HPDE6-E6E7 (cell line): ENCODE results near the gene WNK2.
"Not testable (repeated sequence)": the region's sequence is repeated elsewhere in the genome, so short reads cannot be mapped to it uniquely, and the experiment has no call there.

Experiments used
- DNase-seq: peaks from one replicate; pipeline ENCODE4 v3.0.0; 2011; ENCODE audit warnings: missing footprints; ENCODE audit errors: extremely low spot score

The WNK2 gene

DNA sequence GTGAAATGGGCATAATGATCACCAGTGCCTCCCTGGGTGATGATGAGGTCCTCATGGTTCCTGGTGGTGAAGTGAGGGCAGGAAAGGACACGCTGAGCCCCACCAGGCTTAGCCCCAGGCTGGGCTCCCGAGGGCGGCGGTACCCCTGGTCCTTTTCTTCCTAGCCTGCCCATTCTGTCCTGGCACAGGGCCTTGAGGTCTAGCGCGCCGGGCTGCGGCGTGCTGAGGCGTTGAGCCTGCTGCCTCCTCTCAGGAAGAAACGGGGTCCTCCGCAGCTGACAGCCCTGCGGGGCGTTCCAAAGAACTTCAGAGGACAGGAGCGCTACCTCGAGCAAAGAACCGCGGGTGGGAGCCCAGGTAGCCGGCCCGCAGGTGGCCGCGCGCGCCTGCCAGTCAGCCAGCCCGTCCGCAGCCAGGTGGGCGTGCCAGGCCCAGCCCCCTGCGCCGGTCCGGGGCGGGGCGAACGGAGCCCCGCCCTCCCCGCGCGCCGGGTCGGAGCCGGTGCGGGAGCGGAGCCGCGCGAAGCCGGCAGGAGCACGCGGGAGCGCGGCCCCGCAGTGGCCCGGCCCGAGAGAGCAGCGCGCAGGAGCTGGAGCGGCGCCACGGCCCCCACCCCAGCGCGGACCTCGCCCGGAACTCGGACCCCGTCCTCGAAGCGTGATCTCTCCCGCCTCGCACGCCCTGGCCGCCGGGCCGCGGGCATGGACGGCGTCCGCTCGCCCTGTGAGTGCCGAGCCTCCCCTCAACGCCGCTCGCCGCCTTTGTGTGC, at the start of gene WNK2:
Gene WNK2, plus strand, starts transcription at position 477 of the 769 bp plus-strand sequence. CDS start 791 bp downstream, outside the sequence.
- peak; percentile 63 for DNase-seq

DNA sequence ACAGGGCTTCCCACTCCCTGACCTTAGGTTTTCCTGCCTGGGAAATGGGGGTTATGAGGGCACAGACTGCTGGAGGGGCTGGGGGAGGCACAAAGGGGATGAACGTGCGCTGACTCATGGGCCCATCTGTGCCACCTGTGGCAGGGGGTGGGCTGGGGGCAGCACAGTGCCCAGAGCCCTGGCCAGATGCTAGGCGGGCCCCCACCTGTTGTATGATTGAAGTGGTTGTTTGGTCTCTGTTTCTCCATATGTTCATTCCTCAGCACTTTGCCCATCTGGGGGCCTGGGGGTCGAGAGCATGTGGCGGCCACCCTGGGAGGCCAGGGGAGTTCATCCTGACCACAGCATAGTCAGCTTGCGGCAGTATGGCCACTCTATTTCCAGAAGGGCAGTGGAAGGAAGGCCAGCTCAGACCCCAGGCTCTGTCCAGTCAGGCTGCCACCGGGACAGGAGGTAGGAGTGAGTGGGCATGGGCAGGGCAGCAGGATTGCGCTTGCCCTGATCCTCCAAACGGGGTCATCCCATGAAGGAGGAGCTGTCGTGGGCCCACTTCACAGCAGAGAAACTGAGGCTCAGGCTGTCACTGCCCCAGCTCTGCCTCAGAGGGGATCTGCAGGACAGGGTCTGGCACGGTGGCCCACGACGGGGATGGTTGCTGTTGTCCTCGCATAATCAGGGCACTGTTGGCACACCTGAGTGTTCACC, 49.0 kb upstream of the WNK2 start:
- DNase-seq, result no peak

DNA sequence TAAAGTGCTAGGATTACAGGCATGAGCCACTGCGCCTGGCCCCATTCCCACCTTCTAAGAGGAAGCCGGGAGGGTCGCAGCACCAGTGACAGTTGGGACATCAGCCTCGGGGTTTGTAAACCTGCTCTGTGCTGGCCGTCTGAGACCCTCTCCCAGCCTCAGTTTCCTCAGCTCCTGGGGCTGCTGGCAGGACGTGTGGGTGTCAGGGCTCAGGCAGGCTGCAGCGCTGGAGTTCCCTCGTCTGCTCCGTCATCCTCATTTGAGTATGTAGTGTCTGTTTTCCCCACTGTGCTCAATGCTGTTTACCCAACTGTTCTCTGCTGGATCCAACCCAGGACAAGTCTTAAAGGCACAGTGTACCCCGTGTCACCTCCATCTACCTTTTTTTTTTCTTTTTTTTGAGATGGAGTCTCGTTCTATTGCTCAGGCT, 47.9 kb upstream of the WNK2 start:
- no peak for DNase-seq

DNA sequence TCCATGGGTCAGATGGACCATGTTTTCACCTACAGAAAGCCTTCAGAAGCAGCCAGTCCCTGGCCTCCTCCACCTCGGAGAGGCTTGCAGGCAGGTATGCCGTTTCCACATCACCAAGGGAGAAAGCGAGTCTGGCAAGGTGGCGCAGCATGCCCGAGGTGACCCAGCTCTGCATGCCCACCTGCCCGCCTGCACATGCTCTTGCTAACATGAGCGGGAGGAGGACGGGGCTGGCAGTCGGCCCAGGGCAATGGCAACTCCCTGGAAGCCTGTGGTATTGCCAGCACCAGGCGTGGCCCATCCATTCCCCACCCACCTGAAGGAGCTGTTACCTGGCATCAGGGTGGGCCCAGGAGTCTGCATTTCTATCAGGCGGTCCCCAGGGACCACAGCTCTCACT, 46.6 kb upstream of the WNK2 start:
- no peak for DNase-seq

DNA sequence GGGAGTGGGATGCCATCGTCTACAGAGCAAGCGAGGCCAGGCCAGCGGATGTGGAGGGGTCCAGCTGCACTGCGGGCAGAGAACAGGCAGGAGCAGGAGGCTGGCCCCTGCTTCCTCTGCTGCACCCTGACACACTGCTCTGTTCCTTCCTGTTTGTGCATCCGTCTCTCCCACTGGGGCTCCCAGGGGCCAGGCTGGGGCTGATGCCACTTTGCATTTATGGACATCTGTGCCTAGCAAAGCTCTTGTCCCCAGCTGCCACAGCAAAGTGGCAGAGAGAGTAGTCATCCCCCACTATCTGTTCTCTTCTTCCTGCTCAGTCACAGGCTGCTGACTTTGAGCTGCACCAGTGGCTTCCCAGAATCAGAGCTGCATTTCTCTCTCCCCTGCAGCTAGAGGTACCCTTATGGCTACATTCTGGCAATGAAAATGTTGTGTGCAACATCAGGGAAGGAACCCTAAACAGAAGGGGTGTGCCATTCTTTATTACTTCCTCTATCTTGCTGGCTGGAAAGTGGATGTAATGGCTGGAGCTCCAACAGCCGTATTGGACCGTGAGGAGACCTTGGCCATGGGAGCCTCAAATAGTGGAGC, 45.7 kb upstream of the WNK2 start:
- DNase-seq, result no peak

DNA sequence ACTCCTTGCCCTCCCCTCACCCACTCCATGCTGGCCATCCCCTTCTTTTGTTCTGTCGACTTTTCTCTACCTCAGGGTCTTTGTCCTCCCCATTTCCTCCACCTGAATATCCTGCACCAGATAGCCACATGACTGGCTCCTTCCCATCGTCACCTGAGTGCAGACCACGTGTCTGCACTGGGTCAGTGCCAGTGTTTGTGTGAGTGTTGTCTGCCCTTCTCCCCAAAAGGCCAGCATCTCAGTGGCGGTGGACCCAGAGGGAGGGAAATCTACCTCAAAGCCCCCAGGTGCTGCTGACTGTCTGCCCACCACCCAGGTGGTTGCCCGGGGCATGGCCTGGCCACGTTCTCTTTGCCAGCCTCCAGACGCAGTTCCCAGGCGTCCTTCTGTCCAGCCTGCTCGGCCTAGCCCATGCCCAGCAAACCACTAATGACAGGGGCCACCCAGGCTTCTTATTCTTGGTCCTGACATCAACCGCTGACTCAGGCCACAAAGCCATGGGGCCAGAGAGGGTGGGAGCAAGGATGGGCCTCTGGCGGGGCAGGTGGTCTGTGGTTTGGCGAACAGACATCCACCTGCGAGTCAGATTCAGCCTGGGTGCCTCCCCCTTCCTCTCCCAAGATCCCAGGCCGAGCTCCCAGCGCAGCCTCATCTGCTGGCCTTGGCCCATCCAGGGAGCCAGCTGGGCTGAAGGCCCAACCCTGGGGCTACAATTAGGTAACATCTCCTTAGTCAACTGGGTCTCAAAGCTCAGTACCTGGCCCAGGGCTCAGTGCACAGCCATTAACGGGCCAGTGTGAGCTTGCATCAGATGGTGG, 44.4 kb upstream of the WNK2 start:
- DNase-seq, result no peak

DNA sequence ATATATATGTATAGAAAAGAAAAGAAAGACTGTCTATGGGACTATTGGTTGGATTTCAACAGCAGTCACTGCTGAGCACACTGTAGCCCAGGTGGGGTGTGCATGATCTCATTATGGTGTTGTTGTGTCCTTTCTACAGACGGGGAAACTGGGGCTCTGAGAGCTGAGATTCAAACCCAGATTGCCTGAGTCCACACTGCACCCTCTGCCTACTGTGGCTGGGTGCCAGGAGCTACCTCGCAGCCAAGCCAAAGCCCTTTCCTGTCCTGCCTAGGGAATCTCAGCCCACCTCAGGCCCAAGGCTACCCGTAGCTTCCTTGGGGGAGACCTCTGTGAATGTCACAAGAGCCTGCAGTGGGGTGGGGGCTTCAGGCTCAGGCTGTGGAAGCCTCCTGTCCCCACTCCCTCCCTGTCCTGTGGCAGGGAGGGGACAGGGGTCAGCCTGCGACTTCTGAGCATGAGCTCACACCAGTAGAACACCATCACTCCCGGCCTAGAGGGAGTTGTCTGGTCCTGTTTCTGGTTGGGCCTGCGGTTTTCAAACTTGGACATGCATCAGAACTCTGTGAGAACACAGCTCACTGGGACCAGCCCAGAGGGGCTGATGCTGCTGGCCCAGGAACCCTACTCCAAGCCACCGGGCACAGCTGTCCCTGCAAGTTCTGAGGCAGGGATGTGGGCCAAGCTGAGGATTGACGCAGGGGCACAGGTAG, 42.0 kb upstream of the WNK2 start:
- no peak for DNase-seq

DNA sequence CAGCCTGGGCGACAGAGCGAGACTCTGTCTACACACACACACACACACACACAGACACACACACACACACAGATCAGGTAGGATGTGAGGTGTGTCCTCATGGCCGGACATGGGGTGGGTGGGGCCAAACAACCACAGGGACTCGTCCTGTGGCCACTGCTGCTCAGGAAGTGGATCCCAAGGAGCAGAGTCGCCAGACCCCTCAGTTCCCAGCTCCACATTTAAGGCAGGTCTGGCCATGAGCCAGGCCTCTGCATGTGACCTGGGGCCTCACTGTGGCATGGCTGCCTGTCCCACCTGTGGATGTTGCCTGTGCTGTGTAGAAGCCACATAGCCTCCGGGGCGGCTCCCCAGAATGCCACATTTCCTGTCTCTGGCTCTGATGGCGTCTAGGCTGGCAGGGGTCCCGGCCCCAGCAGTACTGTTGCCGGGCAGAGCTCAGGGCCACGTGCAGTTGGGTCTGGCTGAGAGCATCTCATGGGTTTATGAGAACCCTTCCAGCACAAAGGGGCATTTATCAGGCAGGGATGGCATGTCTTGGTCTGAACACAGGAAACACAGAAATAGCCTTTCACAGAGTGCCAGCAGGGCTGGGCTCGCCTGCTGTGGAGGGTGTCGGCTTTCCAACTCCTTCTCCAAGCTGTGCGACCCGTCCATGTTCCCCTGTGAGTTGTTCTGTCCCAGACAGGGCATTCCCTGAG, 40.0 kb upstream of the WNK2 start:
- DNase-seq, result no peak

DNA sequence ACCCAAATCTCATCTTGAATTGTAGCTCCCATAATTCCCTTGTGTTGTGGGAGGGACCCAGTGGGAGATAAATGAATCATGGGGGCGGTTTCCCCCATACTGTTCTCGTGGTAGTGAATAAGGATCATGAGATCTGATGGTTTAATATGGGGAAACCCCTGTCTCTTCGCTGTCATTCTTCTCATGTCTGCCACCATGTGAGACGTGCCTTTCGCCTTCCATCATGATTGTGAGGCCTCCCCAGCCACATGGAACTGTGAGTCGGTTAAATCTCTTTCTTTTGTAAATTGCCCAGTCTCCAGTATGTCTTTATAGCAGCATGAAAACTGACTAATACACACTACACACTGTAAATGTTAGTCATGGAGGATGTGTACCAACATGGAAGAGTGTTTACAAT, 37.2 kb upstream of the WNK2 start:
- DNase-seq, result not testable (repeated sequence)

DNA sequence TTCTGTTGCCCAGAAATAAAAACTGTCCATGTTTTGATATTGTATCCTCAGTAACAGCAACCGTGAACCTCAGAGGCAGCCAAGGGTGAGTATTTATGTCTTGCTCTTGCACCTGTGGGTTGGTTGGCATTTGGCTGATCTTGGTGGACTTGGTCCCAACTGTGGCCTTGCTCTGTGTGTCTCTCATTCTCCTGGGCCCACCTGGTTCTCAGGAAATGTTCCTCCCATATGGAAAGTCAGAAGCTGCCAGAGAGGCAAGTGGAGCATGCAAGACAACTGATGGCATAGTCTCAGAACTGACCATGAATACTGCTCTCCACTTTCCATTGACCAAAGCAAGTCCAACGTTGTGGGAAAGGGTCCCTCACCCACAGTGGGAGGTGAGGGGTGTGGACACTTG, 36.3 kb upstream of the WNK2 start:
- no peak for DNase-seq

DNA sequence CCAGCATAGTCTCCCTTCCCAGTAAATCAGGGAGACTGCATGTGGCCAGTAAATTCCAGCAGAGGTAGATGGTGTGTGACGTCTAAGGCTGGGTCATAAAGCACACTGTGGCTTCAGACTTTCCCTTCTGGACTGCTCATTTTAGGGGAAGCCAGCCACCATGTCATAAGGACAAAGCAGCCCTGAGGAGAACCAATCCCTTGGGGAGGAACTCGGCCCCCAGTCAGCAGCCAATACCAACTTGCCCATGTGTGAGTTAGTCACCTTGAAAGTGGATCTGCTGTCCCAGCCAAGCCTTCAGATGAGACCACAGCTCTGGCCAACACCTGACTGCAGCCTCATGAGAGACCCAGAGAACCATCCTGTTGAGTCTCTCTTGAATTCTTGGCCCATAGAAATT, 35.2 kb upstream of the WNK2 start:
- no peak for DNase-seq

DNA sequence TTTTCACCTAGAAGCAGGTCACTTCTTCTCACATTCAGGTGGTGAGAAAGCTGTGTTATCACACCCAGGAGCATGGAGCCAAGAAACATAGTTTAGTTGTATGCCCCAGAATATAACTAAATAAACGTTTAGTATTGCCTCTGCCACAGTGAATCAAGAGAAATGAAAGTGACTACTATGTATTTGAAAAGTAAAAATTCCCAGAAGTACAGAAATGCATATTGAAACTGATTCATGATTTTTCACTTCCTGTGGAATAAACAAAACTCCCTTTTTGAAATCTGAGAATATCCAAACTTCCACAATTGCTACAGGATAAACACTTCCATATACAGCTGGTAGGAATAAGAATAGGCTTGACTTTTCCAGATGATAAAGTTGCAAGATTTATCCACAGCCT, 34.6 kb upstream of the WNK2 start:
- DNase-seq, result no peak

DNA sequence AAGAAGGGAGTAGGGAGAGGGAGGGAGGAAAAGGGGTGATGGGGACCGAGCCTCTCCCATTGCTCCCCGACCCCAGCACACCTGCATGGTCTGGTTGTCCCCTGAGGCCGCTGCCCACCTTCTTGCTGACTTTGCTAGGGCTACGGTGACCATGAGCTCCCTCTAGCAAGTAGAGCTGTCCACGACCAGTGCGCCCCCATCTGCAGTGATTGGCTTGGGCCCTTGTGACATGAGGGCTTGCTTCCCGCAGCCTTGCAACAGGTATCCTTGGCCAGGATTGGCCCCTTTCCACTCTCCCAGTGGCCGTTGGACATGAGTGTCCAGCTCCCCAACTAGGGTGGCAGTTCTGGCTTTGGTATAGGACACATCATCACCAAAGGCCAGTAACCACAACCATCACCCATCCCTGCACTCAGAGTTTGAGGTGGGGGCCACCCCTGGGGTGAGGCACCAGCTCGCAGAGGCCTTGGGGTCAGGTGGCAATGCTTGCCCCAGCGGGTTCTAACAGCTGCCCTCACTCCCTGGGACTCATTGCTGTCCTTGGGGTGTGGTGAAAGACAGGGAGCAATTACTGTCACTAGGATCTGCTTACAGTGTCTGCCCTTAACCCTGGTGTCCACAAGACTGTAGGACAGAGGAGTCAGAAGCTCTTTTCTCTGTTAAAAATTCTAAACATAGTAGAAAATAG, 32.7 kb upstream of the WNK2 start:
- no peak for DNase-seq

DNA sequence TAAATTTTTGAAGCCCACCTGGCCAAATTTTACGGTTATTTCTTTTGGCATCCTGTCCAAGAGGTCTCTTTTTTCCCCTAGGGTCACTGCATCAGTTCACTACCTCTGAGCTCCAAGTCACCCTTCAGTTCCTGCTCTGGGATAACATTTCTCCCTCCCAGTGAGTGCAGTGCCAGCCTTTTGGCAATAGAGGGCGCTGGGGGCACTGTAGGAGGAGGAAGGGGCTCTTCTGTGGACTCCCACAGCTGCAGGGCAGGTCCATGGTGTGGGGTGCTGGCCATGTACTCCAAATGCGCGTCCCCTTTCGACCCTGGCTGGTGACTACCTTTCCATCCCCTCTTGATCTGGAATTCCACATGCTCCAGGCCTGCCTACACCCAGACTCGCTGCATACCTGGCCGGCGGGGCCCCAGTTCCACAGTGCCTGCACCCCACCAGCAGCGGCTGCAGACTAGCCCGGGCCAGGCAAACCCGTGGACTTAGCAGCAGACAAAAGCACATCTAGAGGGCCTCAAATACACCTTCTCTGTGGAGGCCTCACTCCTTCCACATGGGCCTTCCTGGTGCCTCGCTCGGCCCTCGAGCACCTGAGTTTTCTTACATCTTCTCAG, 29.5 kb upstream of the WNK2 start:
- DNase-seq, result no peak

DNA sequence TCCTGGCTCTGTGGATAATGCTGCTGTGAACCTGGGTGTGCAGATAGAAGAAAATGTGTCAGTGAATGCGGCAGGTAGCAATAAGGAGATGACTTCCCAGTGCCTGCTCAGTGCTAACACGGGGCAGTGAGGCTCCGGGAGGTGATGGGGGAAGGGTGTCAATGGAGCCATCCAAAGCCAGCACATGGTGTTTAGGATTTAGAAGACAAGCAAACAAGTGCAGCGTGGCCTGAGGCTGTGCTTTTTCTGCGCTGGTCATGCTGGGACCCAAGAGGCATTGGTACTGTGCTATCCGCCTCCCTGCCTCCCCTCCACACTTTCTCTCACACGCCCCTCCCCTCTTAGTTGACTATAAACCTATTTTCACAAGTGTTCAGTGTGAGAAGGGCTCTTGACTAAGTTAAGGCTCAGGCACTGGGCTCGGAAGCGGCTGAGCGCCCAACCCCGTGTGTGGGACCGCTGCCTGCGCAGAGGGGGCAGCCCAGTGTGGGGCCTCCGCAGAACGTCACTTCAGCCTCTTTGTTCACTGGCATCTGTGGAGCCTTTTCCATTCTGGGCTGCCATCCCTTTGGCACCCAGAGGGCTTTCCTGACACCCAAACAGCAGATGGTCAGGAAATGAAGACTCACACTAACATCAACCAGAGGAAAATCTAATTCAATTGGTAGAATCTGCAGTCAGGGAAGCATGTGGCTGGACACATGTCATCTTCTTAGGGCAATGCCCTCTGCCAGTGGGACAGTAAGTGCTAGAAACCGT, 28.0 kb upstream of the WNK2 start:
- DNase-seq, result no peak

DNA sequence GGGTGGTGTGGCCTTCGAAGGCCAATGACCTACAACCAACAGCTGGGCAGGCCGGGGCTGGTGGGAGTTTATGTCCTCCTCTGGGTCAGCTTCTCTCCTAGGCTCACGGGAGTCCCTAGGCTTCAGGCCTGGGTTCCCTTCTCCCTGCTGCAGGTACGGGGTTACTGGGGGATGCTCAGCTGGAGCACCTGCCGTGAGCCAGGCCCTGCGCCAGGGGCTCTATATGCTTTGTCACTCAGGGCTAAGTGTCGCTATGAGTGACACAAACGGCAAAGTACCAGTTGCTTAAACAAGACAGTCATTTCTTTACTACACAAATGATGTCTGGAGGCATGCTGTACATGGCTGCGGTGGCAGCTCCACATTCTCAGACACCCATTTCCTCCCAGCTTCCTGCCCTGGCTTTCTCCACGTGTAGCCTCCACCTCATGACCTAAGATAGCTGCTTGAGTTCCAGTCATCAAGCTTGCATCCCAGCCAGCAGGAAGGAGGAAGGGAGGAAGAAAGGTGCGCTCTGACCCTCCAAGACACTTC, 27.4 kb upstream of the WNK2 start:
- DNase-seq, result no peak

DNA sequence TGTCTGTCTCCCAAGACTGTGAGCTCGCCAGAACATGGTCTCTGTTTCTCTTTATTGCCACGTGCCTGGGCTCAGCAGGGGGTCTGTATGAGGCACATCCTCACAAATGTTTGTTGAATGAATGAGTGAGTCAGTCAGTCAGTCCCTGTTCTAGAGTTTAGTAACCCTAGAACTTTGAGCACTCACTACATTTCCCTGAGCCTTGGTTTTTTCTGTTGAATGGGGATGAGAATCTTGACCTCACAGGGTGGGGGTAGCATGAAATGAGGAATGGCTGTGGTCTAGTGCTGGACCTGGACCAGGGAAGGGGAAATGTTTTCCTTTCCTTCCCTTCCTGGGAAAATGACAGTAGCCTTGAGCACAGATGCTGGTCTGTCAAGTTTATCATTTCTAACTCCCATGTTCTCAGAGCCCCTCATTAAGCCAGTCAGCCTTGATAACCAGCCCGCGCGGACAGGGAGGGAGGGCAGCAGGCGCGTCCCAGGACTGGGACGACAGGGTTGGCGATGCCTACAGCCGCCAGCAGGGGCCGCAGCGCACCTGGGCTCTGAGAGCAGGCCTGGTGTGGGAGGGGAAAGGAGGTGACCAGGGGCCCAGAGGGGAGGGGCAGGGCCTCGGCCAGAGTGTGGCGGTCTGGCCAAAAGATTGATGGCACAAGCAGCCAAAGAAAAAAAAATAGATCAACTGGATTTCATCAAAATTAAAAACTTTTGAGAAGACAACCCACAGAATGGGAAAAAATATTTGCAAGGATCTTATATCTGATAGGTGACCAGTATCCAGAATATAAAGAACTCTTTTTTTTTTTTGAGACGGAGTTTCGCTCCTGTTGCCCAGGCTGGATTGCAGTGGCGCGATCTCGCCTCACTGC, 24.1 kb upstream of the WNK2 start:
- peak; percentile 83 for DNase-seq
